ENCODE data around the gene HOXB1.
"Not testable (repeated sequence)": the region's sequence is repeated elsewhere in the genome, so short reads cannot be mapped to it uniquely, and the experiment has no call there.

The HOXB1 gene

DNA sequence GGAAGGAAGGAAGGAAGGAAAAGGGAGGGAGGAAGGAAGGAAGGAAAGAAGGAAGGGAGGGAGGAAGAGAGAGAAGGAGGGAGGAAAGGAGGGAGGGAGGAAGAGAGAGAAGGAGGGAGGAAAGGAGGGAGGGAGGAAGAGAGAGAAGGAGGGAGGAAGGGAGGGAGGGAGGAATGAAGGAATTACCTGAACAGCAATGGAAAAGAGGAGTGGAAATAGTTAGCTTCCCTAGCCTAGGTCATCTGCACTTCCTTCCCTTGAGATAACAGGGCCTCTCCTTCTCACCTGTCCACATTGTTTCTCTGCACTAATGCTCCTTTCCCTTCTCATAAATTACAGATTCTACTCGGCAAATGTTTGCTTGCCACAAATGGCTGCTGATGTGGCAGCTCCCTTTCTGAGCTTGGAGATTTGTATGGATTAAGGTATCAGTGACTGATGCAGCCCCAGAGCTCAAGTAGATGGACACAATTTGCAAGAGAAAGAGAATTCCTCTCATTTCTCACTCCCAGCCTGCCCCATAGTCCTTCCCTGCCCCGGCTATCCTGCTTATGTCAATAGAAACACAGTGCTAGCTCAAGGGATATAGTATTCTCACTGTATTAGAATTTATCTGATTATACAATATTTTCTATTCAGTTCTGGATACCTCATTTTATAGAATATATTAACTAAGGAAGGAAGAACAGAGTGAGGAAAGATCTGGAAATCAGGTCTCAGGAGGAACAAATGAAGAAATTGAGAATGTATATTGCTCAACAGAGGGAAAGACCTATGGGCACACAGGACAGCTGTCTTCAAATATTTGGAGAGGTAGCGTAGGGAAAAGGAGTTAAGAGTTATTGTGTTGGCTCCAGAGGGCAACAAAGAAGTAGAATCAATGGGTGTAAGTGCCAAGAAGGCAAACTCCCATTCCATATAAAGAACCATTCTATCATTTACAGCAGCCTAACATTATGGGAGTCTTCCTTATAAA lies 14.6 kb downstream of the HOXB1 start:
- FAIRE-seq: no peak

- no peak for FAIRE-seq
Observed at GRCh38 chr17:48514477-48514876, 16.3 kb downstream of the HOXB1 start.

GRCh38 chr17:48513666-48514455 lies 16.9 kb downstream of the HOXB1 start:
- FAIRE-seq: no peak

GRCh38 chr17:48513097-48513496 lies 17.7 kb downstream of the HOXB1 start:
- FAIRE-seq: no peak

DNA sequence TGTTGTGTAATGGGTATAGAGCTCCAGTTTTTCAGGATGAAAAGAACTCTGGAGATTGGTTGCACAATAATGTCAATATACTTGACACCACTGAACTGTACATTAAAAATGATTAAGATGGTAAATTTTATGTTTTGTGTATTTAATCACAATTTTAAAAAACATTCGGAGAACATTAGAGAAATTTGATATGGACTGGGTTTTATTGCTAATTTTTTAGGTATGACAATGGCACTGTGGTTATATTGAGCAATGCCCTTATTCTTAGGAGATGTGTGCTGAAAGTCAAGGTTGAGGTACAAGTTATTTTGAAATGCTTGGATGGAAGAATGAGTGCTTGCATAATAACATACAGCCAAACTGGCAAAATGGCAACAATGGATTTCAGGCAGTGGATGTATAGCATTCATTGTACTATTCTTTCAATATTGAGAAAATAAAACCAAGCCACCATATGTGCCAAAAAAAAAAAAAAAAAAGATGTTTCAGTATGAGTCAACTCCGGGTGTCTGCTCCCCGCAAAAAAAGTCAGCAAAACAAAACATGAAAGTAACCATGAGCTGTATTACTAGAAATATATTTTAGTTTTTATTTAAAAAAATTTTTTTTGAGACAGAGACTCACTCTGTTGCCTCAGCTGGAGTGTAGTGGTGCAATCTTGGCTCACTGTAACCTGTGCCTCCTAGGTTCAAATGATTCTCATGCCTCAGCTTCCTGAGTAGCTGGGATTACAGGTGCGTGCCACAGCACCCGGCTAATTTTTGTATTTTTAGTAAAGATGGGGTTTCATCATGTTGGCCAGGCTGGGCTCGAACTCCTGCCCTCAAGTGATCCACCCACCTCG lies 19.8 kb downstream of the HOXB1 start:
- FAIRE-seq: no peak

DNA sequence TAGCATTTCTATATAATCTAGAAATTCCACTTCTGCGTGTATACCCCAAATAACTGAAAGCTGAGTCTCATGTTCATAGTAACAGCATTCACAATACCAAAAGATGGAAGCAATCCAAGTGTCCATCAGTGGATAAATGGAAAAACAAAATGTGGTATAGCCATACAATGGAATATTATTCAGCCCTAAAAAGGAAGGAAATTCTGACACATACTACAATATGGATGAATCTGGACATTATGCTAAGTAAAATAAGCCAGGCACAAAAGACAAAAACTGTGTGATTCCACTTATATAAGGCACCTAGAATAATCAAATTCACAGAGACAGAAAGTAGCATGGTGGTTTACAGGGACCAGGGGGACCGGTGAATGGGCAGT lies 20.4 kb downstream of the HOXB1 start:
- no peak for FAIRE-seq

GRCh38 chr17:48509708-48510107 lies 21.1 kb downstream of the HOXB1 start:
- not testable (repeated sequence) for FAIRE-seq

DNA sequence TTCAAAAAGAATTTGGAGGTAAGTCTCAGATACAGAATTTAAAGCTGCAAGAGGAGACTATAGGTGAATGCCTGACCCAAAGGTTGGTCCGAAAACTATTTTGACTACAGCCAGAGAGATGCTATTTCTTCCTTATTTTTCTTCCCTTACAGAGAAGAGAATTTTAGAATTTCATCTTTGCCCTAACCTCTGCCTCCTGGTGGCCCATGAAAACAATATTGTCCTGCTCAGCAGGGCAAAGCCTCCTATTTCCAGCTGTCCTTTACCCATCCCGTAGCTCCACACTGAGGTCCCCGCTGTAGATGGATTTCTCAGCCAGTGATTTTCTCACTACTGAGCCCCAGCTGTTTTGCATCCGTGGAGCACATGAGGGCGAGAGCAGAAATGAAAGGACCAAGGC lies 24.6 kb downstream of the HOXB1 start:
- no peak for FAIRE-seq

DNA sequence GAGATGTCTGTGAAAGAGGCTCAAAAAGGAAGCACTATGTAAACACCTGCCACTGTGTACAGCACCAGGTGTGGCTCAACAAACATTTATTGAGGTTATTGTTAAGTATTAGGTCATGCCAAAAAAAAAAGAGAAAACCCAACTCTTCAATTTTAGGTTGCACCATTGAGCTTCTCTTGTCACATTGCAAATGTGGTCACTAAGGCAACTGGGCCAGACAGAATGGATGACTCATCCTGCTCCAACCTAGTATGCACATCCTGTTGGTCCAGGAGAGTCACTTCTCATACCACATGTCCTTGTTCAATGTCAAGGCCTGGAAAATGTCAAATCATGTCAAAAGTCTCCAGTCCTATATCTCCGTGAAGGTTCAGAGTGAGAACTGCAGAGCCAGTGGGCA lies 25.0 kb downstream of the HOXB1 start:
- FAIRE-seq: no peak

GRCh38 chr17:48504953-48505352 lies 25.9 kb downstream of the HOXB1 start:
- no peak for FAIRE-seq

DNA sequence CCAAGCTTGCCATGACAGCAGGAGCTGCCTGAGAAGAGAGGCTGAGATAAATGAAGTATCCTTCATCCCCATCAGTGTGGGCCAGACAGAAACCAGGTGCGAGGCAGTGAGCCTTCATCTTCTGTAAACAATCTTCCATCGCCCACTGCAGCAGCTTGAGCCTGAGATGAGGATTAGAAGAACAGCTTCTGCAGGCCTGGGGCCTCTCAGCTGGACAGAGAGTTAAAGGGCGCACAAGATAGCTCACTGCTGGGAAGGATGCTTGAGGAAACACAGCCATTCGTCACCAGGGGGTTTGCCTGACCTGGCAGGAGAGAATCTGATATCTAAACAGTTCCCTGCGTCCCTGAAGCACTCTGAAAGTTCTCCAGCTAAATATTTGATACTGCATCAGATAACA lies 27.1 kb downstream of the HOXB1 start:
- no peak for FAIRE-seq

DNA sequence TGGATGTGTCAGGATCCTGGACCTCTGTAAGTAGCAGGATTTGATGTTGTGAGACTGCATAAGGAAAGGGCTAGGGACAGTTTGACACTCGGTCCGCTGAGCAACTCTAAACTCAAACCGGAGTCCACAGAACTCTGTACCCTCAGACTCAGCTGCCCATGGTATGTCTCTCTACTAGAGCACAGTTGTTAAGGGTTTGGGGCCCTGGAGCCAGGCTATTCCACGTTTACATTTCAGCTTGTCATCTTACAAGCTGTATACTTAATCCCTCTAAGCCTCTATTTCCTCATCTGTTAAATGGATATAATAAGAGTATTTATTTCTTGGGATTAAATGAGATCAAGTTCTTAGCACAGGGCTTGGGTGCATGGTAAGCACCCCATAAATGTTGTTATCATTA lies 27.9 kb downstream of the HOXB1 start:
- no peak for FAIRE-seq

- no peak for FAIRE-seq
Observed at GRCh38 chr17:48502312-48502711, 28.5 kb downstream of the HOXB1 start.

DNA sequence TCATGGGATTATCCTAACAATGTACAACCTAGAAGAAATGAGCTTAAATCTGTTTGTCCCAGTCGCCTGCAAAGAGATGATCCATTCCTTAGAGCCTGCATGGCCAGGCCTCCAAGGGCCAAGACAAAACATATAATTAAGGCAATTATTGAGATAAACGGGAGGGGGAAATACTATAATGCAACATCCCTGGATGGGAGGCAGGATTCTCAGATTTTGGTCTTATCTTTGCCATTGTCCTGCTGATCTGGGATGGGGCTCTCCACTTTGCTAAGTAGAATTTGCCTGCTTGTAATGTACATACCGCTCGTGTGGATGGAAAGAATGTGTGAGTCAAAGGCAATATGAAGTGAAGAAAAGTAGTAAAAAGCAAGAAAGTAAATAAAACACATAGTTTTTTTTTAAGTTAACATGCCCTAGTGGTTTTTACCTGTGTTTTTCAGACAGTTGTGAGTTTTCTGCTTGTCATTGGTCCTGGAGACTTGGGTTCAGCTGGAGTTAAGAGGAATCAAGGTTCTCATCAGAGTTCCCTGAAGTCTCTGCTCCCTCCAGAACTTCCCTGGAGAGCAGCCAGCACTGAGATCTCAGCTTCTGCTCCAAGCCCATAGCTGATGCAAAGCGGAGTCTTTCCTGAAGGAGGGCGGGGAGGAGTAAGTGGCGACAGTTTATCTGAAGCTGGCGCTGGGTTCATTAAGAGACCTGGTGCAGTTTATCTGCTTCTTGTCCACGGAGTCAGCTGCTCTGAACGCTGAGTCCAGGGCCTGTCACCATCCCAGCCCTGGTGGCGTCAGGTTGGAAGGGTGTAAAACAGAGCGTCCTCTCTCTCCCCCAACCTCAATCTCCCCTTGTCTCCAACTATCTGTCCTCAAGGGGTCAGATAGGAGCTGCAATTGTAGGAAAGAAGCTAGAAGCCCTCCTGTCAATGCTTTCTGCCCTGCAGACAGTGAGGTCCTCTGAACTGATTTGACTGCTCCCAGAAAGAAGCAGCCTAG lies 30.1 kb downstream of the HOXB1 start:
- no peak for FAIRE-seq

DNA sequence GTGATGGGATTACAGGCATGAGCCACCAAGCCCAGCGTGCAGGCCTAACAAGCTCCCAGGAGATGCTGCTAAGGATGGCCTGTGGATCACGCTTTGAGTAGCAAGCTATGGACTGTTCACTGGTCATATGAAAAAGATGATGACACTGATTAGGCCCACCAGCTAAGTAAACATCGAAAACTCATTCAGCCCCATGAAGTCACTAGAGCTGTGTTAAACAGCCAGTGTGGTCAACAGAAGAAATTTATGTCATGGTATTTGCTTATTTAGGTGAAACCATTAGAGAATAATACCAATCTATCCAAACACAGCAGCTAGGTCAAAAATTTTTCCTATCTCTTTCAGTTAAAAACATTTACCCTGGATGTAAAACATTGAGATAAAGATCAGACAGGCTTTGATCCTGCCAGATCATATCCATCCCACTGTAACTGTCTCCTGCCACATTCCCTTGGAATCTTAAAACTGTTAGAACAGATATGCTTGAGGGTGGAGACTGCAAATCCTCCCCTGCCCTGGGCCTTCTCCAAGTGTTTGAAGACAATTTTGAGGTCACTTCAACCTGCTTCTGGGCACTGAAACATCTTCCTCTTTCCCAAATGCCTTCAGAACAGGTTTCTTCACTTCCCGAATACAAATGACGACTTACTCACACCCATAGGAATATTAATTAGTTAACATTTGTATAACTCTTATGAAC lies 30.9 kb downstream of the HOXB1 start:
- FAIRE-seq: no peak

DNA sequence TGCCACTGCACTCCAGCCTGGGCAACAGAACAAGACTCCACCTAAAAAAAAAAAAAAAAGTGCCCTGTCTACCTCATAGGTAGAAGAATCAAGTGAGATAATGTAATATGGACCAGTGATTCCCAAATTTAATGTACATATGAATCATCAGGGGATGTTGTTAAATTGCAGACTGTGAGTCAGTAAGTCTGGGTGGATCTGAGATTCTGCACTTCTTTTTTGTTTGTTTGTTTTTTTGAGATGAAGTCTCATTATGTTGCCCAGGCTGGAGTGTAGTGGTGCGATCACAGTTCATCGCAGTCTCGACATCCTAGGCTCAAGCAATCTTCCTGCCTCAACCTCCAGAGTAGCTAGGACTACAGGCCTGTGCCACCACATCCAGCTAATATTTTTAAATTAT lies 31.6 kb downstream of the HOXB1 start:
- no peak for FAIRE-seq

- FAIRE-seq: no peak
Observed at GRCh38 chr17:48498164-48498850, 32.5 kb downstream of the HOXB1 start.

DNA sequence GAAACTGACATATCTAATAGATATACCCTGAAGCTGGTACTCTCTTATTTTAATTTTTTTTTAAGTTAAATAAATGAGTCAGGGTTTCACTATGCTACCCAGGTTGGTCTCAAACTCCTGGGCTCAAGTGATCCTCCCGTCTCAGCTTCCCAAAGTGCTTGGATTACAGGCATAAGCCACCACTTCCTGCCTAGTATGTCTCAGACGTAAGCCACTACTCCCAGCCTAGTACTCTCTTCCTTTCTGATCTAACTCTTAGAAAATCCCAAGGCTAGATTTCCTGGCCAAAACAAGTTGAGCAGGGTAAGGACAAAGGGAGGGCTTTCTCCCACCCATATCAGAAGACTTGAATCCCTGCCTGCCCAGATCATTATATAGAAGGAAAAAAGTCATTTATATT lies 33.7 kb downstream of the HOXB1 start:
- FAIRE-seq: no peak

- no peak for FAIRE-seq
Observed at GRCh38 chr17:48494335-48494734, 36.5 kb downstream of the HOXB1 start.
